ENCODE results near the gene SNN.

The SNN gene

DNA sequence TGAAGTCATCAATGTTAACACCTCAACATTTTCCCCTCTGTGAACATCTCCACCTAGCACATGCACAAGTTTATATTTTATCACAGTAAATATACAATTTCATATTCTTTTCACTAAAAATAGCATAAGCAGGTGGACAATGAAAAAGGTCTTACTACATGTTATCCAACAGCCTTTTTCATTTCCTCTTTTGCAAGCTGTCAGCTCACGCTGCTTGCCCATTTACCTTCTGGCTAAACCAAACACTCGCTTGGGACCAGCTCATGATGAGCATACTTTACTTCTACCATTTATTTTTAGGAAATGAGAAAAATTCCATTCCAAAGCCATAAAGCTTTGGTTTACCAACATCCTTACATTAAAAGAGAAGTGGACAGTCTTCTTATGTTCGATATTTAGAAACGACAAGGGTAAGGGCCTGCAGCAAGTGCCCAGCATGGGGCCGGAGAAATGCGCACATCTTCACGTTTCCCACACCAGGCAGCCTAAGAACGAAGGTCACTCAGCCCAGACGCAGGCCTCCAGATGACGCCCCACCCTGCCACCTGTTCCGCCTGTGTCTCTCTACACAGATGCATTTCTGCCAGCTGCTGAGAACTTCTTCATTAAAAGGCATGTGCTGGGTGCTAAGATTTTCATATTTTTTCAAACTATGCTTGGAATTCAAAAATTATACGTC lies 13.9 kb downstream of the SNN start:
- no peak for DNase-seq

- no peak for DNase-seq
Observed at GRCh38 chr16:11682655-11683096, 14.4 kb downstream of the SNN start.

- no peak for DNase-seq
Observed at GRCh38 chr16:11683145-11683544, 14.9 kb downstream of the SNN start.

DNA sequence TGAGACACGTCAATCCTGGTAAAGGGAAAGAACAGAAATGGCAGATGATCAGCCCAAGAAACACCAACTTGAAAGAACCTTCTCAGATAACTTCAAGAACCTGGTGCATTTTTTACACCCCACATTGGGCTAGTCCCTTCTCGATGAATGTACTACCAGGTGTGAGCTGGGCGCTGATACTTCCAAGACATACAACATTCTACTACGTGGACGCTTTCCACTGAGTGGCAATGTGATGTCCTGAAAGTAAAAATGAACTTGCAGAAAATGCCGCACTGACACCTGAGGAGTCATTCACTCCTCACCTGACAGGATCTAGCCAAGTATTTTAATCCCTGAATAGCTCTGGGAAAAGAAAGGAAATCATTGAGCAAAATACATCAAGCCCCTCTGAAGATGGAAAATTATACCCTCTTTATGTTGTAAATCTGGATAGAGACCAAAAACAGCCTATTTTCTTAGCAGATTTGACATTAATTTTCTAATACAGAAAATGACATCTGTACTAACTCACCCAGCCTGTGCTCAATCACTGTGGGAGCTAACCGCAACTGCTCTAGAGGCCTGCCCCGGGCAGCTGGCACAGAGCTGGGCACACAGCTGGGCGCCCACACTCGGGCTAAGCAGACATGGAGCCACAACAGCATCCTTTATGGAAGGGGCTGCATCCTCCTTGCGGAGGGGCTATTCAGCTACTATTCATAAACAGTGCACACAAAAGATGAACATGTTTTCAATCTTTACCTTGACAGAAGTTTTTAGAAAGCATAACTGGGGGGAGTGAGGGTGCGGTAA lies 16.2 kb downstream of the SNN start:
- DNase-seq: no peak

- no peak for DNase-seq
Observed at GRCh38 chr16:11685844-11686618, 17.8 kb downstream of the SNN start.

GRCh38 chr16:11686713-11687380 lies 18.6 kb downstream of the SNN start:
- DNase-seq: no peak

DNA sequence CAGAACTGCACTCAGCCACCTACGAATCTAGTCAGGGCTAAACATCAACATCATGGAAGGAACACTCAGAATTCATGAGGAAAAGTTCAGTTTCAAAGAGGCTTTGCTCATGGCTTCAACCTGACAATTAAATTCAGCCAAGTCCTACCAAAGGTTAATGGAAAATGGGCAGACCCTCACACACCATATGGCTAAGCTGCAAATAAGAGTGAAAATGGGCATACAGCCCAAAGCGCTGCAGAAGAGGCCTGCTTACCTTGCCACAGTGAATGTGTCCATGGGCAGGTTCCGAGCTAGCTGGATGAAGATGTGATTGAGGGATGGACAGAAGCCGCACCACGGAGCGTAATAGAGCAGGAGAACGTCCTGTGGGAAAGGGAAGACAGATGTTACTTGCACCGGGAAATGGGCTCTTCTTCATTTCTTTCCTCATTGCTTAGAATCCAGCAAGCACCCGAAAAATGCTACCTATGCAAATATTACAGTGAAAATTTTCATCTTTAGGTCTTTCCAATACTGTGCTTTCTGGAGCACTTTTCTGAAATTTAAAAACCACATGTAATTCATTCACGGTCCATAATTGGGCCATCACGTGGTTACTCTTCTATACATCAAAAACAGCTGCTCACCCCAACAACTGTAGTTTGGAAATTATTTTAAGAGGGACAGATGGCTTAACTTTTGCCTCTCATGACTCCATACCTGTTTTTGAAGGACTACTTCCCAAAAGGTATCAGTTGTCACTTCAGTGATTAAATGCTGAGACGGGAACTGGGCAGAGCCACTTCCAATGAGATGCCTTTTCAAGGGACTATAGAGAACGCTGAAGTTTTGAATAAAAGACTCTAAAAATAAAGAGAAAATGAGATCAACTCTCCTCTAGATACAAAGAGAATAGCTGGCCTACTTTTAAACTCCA lies 19.6 kb downstream of the SNN start:
- DNase-seq: no peak

GRCh38 chr16:11688520-11688886 lies 20.2 kb downstream of the SNN start:
- DNase-seq: no peak

DNA sequence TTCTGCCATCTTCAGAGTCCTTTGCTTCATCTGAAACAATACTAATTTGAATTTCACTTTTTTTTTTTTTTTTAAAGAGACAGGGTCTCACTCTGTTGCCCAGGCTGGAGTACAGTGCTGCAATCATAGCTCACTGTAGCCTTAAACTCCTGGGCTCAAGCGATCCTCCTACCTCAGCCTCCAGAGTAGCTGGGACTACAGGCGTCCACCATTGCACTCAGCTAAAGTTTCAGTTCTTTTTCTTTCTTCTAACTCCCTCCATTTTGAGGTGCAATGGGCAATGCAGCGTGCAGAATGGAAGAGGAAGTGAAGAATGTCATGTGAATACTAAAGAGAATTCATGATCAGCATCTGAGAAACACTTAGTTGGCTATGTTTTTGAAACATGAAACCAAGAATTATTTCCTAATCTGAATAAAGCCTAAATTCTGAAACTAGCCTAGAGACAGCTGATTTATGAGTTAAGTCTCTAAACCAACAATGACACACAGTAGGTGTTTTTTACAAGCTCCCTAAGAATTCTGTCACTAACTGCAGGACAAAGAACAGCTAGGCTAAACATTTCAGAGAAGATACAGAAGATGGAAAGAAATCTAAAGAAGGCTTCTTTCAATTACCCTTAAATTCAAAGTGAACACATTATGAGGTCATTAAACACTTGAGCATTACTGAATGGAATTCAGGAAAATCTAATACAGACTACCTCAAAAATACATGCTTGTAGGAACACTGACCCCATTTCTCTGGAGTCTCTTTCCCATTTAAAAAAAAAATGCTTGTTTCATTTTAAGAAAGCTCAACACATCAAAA lies 21.0 kb downstream of the SNN start:
- DNase-seq: no peak

GRCh38 chr16:11691235-11691634 lies 23.0 kb downstream of the SNN start:
- DNase-seq: no peak

DNA sequence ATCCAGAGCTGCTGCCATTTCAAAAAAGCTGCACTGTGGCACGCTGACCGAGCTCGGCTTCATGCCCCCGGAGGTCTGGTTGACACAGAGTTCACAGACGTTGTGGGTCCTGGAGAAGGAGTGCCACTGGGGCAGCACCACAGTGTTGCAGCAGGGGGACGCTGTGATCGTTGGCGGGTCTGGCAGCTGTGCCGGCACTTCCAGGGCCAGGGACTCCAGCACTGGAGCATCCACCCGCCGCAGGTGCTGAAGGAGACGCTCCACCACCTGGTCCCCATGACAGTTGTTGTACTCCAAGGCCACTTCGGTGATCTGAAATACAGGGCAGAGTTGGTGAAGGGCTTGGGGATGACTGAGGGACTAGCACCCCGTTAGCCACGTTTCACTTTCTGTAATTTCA lies 23.5 kb downstream of the SNN start:
- DNase-seq: no peak

GRCh38 chr16:11692171-11692570 lies 23.9 kb downstream of the SNN start:
- DNase-seq: no peak

DNA sequence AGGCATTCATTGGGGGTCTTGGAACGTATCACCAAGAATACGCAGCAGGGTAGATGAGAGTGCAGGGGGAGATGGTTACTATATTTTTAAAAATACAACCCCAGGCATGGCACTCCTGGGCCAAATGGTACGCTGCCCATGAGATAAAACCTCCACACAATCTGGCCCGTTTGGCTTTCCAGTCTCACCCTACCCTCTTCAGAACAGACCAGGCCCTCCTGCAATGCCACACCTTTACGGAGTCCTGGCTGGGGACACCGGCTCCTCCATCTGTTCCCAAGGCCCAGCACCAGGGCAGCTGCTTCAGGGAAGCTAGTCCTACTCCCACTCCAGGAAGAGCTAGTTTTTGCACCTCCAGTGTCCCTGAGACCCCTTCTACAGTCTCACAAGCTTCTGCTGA lies 24.4 kb downstream of the SNN start:
- no peak for DNase-seq

- DNase-seq: no peak
Observed at GRCh38 chr16:11696266-11697012, 28.2 kb downstream of the SNN start.

- DNase-seq: no peak
Observed at GRCh38 chr16:11697319-11697718, 29.1 kb downstream of the SNN start.

GRCh38 chr16:11698271-11698689 lies 30.0 kb downstream of the SNN start:
- DNase-seq: no peak

- DNase-seq: no peak
Observed at GRCh38 chr16:11699234-11699894, 31.1 kb downstream of the SNN start.

GRCh38 chr16:11700264-11701029 lies 32.2 kb downstream of the SNN start:
- no peak for DNase-seq
